ENCODE results near the gene MEAK7.

The MEAK7 gene

DNA sequence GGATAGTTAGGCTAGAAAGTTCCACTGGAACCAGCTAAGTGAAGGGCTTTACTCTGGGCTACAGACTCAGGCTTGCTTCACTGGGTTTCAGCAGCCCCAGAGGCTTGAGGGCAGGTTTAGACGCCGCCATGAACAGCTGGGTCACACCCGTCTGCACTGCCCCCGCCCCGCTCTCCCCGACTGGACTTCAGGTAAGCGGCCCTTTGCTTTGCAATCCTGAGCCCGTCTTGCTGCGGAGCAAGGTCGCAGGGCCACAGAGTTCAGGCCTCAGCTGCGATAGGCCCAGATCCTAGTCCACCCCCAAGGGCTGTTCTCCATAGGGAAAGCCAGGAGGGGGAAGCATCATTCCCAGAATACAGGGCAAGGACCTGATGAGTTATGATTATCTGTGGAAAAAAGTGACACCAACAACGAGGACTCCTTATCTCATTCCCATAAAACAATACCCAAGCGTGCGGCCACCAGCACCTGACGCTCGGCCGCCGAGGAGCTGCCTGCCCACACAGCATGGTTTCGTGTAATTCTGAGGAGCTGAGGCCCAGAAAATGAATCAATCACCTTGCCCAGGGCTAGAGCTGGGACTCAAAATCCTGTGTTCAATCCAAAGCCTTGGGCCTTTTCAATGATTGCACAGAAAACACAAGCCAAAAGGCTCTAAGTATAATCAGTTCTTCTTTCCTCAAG is 20.4 kb downstream of the MEAK7 start:
- no peaks in the 10 kb centered on the region for H3F3A ChIP-seq (ENCODE audit: control insufficient read depth, insufficient read depth)
- H3K36me3 ChIP-seq (ENCODE audit: control insufficient read depth, low read length), result no peaks in the 10 kb centered on the region
- H3K27ac ChIP-seq (ENCODE audit: low read depth, low read length), result no peak overlapping the region
- H3K79me2 ChIP-seq (ENCODE audit: control insufficient read depth, low read length), result no peaks in the 10 kb centered on the region
- no peak overlapping the region for H3K4me2 ChIP-seq (ENCODE audit: low read length)
- no peaks in the 10 kb centered on the region for H3K9me2 ChIP-seq (replicated peaks; ENCODE audit: control insufficient read depth, low read length)
- no peaks in the 10 kb centered on the region for H3K9me3 ChIP-seq (ENCODE audit: control insufficient read depth, insufficient read depth, low read length)
- no peak overlapping the region for H3K4me3 ChIP-seq (ENCODE audit: low read length)
- no peaks in the 10 kb centered on the region for H3K27me3 ChIP-seq (ENCODE audit: control insufficient read depth, low read length)
- H3K4me1 ChIP-seq (ENCODE audit: control insufficient read depth, low read length), result no peaks in the 10 kb centered on the region
- TF ChIP-seq, protein P1, sequence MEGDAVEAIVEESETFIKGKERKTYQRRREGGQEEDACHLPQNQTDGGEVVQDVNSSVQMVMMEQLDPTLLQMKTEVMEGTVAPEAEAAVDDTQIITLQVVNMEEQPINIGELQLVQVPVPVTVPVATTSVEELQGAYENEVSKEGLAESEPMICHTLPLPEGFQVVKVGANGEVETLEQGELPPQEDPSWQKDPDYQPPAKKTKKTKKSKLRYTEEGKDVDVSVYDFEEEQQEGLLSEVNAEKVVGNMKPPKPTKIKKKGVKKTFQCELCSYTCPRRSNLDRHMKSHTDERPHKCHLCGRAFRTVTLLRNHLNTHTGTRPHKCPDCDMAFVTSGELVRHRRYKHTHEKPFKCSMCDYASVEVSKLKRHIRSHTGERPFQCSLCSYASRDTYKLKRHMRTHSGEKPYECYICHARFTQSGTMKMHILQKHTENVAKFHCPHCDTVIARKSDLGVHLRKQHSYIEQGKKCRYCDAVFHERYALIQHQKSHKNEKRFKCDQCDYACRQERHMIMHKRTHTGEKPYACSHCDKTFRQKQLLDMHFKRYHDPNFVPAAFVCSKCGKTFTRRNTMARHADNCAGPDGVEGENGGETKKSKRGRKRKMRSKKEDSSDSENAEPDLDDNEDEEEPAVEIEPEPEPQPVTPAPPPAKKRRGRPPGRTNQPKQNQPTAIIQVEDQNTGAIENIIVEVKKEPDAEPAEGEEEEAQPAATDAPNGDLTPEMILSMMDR (IDR thresholded peaks at IDR 0.05; ENCODE audit: low read depth, low read length, poor library complexity, severe bottlenecking), result no peak
- TF ChIP-seq EZH2phosphoT487 (IDR thresholded peaks at IDR 0.05; ENCODE audit: borderline replicate concordance, low read length), result no peak
- H4K20me1 ChIP-seq (ENCODE audit: control insufficient read depth, insufficient read depth, low read depth, low read length), result no peaks in the 10 kb centered on the region

DNA sequence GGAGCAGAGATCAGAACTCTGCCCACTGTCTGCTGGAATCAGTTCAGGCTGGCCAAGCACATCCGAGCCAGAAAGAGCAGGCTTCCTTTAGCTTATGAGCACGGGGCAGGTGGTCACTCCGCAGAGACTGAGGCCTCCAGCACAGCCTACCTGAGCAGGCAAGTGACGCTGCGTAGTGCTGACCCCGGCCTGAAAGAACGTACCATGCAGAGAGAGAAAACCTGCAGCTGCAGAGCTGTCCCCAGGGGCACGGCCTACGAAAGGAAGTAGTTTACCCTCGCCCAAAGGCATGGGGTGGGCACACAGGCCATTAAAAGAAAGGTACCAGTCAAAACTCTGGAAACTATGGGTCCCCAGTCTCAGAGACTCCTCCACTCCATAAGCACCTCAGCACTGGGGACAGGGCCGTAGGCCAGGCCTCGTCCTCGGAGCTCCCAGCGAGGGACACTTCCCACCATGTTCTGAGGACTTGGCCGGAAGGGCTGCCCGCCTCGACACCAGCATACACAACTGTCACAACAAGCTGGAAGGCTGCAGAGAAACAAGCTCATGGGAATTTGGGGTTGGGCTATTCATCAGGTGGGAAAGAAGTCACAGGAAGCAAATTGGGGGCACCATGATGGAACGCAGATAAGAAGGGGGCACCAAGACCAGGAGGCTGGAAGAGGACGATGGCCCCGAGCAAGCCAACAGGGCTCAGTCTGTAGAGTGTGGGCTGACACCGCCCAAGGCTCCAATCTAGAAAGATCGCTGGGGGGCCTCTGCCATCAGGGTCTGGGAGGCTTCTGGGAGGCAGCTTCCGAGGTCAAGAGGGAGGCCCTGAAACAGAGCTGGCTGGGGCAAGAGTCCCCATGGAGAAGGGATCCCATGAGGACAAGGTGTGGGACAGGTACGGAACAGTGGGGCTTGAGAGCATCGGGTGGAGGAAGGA is 21.2 kb downstream of the MEAK7 start:
- Histone ChIP-seq H3K4me3 (ENCODE audit: low read length) (no peak overlapping the region), H4K20me1 (ENCODE audit: control insufficient read depth, insufficient read depth, low read depth, low read length) (no peaks in the 10 kb centered on the region), H3K9me2 (replicated peaks; ENCODE audit: control insufficient read depth, low read length) (no peaks in the 10 kb centered on the region), H3K4me2 (ENCODE audit: low read length) (no peak overlapping the region), H3K4me1 (ENCODE audit: control insufficient read depth, low read length) (no peaks in the 10 kb centered on the region), H3K27ac (ENCODE audit: low read depth, low read length) (no peak overlapping the region), H3K27me3 (ENCODE audit: control insufficient read depth, low read length) (no peaks in the 10 kb centered on the region), H3K79me2 (ENCODE audit: control insufficient read depth, low read length) (no peaks in the 10 kb centered on the region), H3K9me3 (ENCODE audit: control insufficient read depth, insufficient read depth, low read length) (no peaks in the 10 kb centered on the region), H3K36me3 (ENCODE audit: control insufficient read depth, low read length) (no peaks in the 10 kb centered on the region), H3F3A (ENCODE audit: control insufficient read depth, insufficient read depth) (no peaks in the 10 kb centered on the region)
- TF ChIP-seq, protein P1 (IDR thresholded peaks at IDR 0.05; ENCODE audit: low read depth, low read length, poor library complexity, severe bottlenecking), result no peak
- no peak for TF ChIP-seq EZH2phosphoT487 (IDR thresholded peaks at IDR 0.05; ENCODE audit: borderline replicate concordance, low read length)

DNA sequence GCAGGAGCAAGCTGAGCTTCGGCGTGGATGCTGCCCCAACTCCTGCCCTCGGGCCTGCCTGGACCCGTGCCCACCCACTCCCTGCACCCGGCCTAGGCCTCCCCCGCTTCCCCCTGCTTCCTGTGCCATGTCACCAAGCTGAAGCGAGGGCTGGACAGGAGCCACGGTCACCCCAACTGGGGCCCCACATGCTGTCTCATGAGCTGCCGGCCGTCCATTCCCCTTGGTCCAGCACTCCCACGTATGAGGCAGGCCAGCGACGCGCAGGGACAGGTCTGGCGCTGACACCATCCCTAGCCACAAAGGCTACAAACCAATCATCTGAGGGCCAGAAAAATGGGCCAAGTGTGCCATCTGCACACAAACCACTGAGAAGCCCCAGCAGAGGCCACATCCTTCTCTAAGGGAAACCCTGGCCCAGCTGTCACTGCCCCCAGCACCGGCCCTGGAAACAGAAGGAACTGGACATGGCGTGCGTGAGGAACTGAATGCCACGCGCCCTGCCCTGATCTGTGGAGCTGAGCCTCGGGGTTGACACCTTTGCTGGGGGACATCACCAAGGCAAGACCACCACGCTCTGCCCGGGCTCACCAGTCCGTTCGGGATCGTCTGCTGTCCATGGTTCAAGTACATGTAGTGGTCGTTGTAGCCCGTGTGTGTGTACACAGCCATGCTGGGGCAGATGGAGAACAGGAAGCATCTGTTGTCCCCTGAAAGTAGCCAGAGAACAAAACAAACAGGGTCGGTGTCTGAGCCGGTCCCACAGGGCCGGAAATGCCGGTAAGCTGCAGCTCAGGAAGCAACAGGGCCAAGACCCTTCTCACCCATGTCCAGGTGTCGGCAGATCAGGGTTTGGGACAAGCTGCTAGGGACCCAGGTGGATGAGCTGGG is 22.2 kb downstream of the MEAK7 start:
- no peaks in the 10 kb centered on the region for H4K20me1 ChIP-seq (ENCODE audit: control insufficient read depth, insufficient read depth, low read depth, low read length)
- H3K9me2 ChIP-seq (replicated peaks; ENCODE audit: control insufficient read depth, low read length), result no peaks in the 10 kb centered on the region
- no peak overlapping the region for H3K4me2 ChIP-seq (ENCODE audit: low read length)
- H3K36me3 ChIP-seq (ENCODE audit: control insufficient read depth, low read length), result no peaks in the 10 kb centered on the region
- no peak overlapping the region for H3K4me3 ChIP-seq (ENCODE audit: low read length)
- H3F3A ChIP-seq (ENCODE audit: control insufficient read depth, insufficient read depth), result no peaks in the 10 kb centered on the region
- no peaks in the 10 kb centered on the region for H3K79me2 ChIP-seq (ENCODE audit: control insufficient read depth, low read length)
- no peaks in the 10 kb centered on the region for H3K27me3 ChIP-seq (ENCODE audit: control insufficient read depth, low read length)
- H3K4me1 ChIP-seq (ENCODE audit: control insufficient read depth, low read length), result no peaks in the 10 kb centered on the region
- H3K27ac ChIP-seq (ENCODE audit: low read depth, low read length), result no peak overlapping the region
- TF ChIP-seq, protein P1 (IDR thresholded peaks at IDR 0.05; ENCODE audit: low read depth, low read length, poor library complexity, severe bottlenecking), result no peak
- TF ChIP-seq EZH2phosphoT487 (IDR thresholded peaks at IDR 0.05; ENCODE audit: borderline replicate concordance, low read length), result no peak
- no peaks in the 10 kb centered on the region for H3K9me3 ChIP-seq (ENCODE audit: control insufficient read depth, insufficient read depth, low read length)

Measured in DOHH2 (cell line).